ENCODE measurements around the gene HAGH. TPM values are rescaled to one million over a fixed set of nuclear protein-coding genes. Genes with fewer than 3 reads are reported as not detected.
A peak's percentile ranks its signal among the peaks of the same experiment; 100 is the strongest.

HAGH gene
- total and polyA plus RNA-seq, 4 donors: 51.2 to 99.7 (median 80.2) TPM

DNA sequence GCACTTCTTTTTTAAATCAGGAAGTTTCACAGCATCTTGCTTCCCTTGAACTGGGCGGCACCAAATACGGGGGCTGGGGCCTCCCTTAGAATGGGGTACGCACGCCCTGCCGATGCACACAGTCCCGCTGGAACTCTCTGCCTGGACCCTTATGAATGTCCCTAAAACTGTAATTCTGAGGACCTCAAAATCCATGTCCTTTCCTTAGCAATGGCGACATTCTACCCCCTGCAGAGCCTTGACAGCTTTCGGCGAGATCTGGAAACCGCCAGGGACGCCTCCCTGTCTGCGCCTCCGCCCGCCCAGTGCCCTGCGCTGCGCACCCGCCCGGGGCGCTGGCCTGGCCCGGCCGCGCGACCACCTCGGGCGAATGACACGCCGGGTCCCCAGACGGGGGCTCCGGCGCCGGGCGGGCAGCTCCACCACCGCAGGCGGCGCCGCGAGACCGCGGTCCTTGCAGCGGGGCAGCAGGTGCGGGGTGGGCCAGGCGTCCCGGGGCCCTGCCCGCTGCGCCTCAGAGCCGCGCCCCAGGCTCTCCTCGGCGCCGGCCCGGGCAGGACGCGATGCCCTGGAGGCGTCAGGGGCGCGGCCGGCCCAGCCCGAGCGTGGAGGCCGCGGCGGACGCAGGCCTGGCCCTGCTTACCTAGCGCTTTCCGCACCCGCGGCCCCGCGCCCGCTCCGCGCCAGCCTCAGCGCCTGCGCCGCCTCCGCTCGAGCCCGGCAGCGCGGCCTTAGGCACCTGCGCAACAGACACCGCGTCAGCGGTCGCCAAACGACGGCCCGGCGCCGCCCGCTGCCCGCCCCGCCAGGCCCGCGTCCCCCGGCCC lies 548 bp downstream of the HAGH start:
- ATAC-seq (ENCODE audit: insufficient read depth, low FRiP score): peak; percentile 7
- no peaks in the 10 kb centered on the region for H3K9me3 ChIP-seq (ENCODE audit: control insufficient read depth in 4 of 4, insufficient read depth in 3 of 4, low read length in 3 of 4)
- H3K4me3 ChIP-seq: peak overlapping the region; percentile 62
- no peak for DNase-seq
- 0 to 1% methylated on average over 74 to 96 of the region's 96 CpGs for WGBS, 2 donors
- no peaks in the 10 kb centered on the region for H3K27me3 ChIP-seq (ENCODE audit: control insufficient read depth in 3 of 3, insufficient read depth in 3 of 3, low read length in 2 of 3)
- H3K9ac ChIP-seq (ENCODE audit: insufficient read depth in 1 of 2, low read length in 2 of 2): no peak overlapping the region
- peaks cover 0 to 16% (median 6%) of the 10 kb centered on the region in 4 donors for H3K36me3 ChIP-seq (ENCODE audit: control insufficient read depth in 4 of 4, insufficient read depth in 4 of 4, low read length in 4 of 4)
- H3K27ac ChIP-seq (ENCODE audit: low read depth in 1 of 2, low read length in 1 of 2): peak overlapping the region; percentile 86 to 91
- TF ChIP-seq, protein P1, sequence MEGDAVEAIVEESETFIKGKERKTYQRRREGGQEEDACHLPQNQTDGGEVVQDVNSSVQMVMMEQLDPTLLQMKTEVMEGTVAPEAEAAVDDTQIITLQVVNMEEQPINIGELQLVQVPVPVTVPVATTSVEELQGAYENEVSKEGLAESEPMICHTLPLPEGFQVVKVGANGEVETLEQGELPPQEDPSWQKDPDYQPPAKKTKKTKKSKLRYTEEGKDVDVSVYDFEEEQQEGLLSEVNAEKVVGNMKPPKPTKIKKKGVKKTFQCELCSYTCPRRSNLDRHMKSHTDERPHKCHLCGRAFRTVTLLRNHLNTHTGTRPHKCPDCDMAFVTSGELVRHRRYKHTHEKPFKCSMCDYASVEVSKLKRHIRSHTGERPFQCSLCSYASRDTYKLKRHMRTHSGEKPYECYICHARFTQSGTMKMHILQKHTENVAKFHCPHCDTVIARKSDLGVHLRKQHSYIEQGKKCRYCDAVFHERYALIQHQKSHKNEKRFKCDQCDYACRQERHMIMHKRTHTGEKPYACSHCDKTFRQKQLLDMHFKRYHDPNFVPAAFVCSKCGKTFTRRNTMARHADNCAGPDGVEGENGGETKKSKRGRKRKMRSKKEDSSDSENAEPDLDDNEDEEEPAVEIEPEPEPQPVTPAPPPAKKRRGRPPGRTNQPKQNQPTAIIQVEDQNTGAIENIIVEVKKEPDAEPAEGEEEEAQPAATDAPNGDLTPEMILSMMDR (IDR thresholded peaks at IDR 0.05; ENCODE audit: control extremely low read depth, extremely low read depth): no peak
- H3K4me1 ChIP-seq (ENCODE audit: control insufficient read depth in 5 of 5, insufficient read depth in 5 of 5, low read length in 5 of 5): peaks cover 6 to 26% (median 10%) of the 10 kb centered on the region in 5 donors

- peak overlapping the region in 1 of 2 donors; percentile 86 for H3K27ac ChIP-seq (ENCODE audit: low read depth in 1 of 2, low read length in 1 of 2)
- ATAC-seq (ENCODE audit: insufficient read depth, low FRiP score): no peak
- TF ChIP-seq, protein P1 (IDR thresholded peaks at IDR 0.05; ENCODE audit: control extremely low read depth, extremely low read depth): no peak
Measured at GRCh38 chr16:1825381-1825863, 1.2 kb downstream of the HAGH start.

GRCh38 chr16:1823821-1824220 lies 2.8 kb downstream of the HAGH start:
- peaks cover 0 to 32% (median 9%) of the 10 kb centered on the region in 4 donors for H3K36me3 ChIP-seq (ENCODE audit: control insufficient read depth in 4 of 4, insufficient read depth in 4 of 4, low read length in 4 of 4)
- H3K27ac ChIP-seq (ENCODE audit: low read depth in 1 of 2, low read length in 1 of 2): no peak overlapping the region
- H3K27me3 ChIP-seq (ENCODE audit: control insufficient read depth in 3 of 3, insufficient read depth in 3 of 3, low read length in 2 of 3): no peaks in the 10 kb centered on the region
- ATAC-seq (ENCODE audit: insufficient read depth, low FRiP score) (no peak), DNase-seq (peak; percentile 40 to 67 (median 49))
- peaks cover 5 to 20% (median 6%) of the 10 kb centered on the region in 5 donors for H3K4me1 ChIP-seq (ENCODE audit: control insufficient read depth in 5 of 5, insufficient read depth in 5 of 5, low read length in 5 of 5)
- H3K9me3 ChIP-seq (ENCODE audit: control insufficient read depth in 4 of 4, insufficient read depth in 3 of 4, low read length in 3 of 4): no peaks in the 10 kb centered on the region
- no peak overlapping the region for H3K9ac ChIP-seq (ENCODE audit: insufficient read depth in 1 of 2, low read length in 2 of 2)
- 78 to 81% methylated on average over 9 of the region's 9 CpGs for WGBS, 2 donors
- H3K4me3 ChIP-seq: no peak overlapping the region
- TF ChIP-seq, protein P1 (IDR thresholded peaks at IDR 0.05; ENCODE audit: control extremely low read depth, extremely low read depth): no peak

More at GRCh38 chr16:1825381-1825863, 1.2 kb downstream of the HAGH start:
- WGBS, 2 donors: 57 to 65% methylated on average over 15 of the region's 15 CpGs
- Histone ChIP-seq H3K9ac (ENCODE audit: insufficient read depth in 1 of 2, low read length in 2 of 2) (no peak overlapping the region), H3K9me3 (ENCODE audit: control insufficient read depth in 4 of 4, insufficient read depth in 3 of 4, low read length in 3 of 4) (no peaks in the 10 kb centered on the region), H3K36me3 (ENCODE audit: control insufficient read depth in 4 of 4, insufficient read depth in 4 of 4, low read length in 4 of 4) (peaks cover 0 to 23% (median 7%) of the 10 kb centered on the region in 4 donors), H3K27me3 (ENCODE audit: control insufficient read depth in 3 of 3, insufficient read depth in 3 of 3, low read length in 2 of 3) (no peaks in the 10 kb centered on the region), H3K4me3 (peak overlapping the region; percentile 62), H3K4me1 (ENCODE audit: control insufficient read depth in 5 of 5, insufficient read depth in 5 of 5, low read length in 5 of 5) (peaks cover 6 to 26% (median 10%) of the 10 kb centered on the region in 5 donors)
- no peak for DNase-seq

Measured in lung (tissue), 12 donors.